ENCODE results near the gene TRMT61B.

TRMT61B gene

GRCh38 chr2:28824207-28824606 is 45.9 kb downstream of the TRMT61B start:
- H3K36me3 ChIP-seq = no peaks in the 10 kb centered on the region
- no peaks in the 10 kb centered on the region for H3K4me1 ChIP-seq
- H3K27me3 ChIP-seq = no peaks in the 10 kb centered on the region
- DNase-seq = no peak
- TF ChIP-seq CTCF (IDR thresholded peaks at IDR 0.05; ENCODE audit: low read depth, low read length) = no peak
- no peaks in the 10 kb centered on the region for H3K9me3 ChIP-seq
- H3K4me3 ChIP-seq (ENCODE audit: low read depth, low read length) = no peak overlapping the region

- no peak for DNase-seq
- no peaks in the 10 kb centered on the region for H3K36me3 ChIP-seq
- H3K4me1 ChIP-seq = no peaks in the 10 kb centered on the region
- no peak for TF ChIP-seq CTCF (IDR thresholded peaks at IDR 0.05; ENCODE audit: low read depth, low read length)
- H3K4me3 ChIP-seq (ENCODE audit: low read depth, low read length) = no peak overlapping the region
- H3K27me3 ChIP-seq = no peaks in the 10 kb centered on the region
- no peaks in the 10 kb centered on the region for H3K9me3 ChIP-seq
Observed at GRCh38 chr2:28822036-28822435, 48.1 kb downstream of the TRMT61B start.

GRCh38 chr2:28821295-28821958 is 48.7 kb downstream of the TRMT61B start:
- H3K9me3 ChIP-seq = no peaks in the 10 kb centered on the region
- no peak overlapping the region for H3K4me3 ChIP-seq (ENCODE audit: low read depth, low read length)
- no peaks in the 10 kb centered on the region for H3K4me1 ChIP-seq
- TF ChIP-seq CTCF (IDR thresholded peaks at IDR 0.05; ENCODE audit: low read depth, low read length) = peak; percentile 71
- H3K36me3 ChIP-seq = no peaks in the 10 kb centered on the region
- peak; percentile 62 for DNase-seq
- no peaks in the 10 kb centered on the region for H3K27me3 ChIP-seq

GRCh38 chr2:28818053-28818452 is 52.1 kb downstream of the TRMT61B start:
- no peaks in the 10 kb centered on the region for H3K4me1 ChIP-seq
- no peak for DNase-seq
- H3K36me3 ChIP-seq = no peaks in the 10 kb centered on the region
- H3K27me3 ChIP-seq = no peaks in the 10 kb centered on the region
- no peak for TF ChIP-seq CTCF (IDR thresholded peaks at IDR 0.05; ENCODE audit: low read depth, low read length)
- H3K9me3 ChIP-seq = no peaks in the 10 kb centered on the region
- H3K4me3 ChIP-seq (ENCODE audit: low read depth, low read length) = no peak overlapping the region

- Histone ChIP-seq H3K9me3 (peaks cover 6% of the 10 kb centered on the region), H3K4me3 (ENCODE audit: low read depth, low read length) (peak within 1 kb of the TSS; percentile 60), H3K27me3 (no peaks in the 10 kb centered on the region), H3K4me1 (no peaks in the 10 kb centered on the region), H3K36me3 (peaks cover 4% of the 10 kb centered on the region; the same call in 1 of the 2 replicates)
- no peak for TF ChIP-seq CTCF (IDR thresholded peaks at IDR 0.05; ENCODE audit: low read depth, low read length)
- peak; percentile 72 for DNase-seq
Observed at GRCh38 chr2:28810384-28811285, 59.5 kb downstream of the TRMT61B start, which contains the start of gene SPDYA. TSS of gene SPDYA (plus strand) at chr2:28810834. CDS start at chr2:28816015, 5,181 bp downstream.

Data from BE2C (cell line).